GM12873 (cell line): ENCODE data around the gene HIVEP2.

Experiments used
- TF ChIP-seq, protein P1 (sequence below): IDR thresholded peaks from 2 replicates; pipeline ENCODE4 v1.5.1; 2012; ENCODE audit warnings: low read depth, mild to moderate bottlenecking, moderate library complexity, low read length, control low read depth; ENCODE audit not compliant: insufficient read depth; ENCODE audit errors: missing control alignments

The HIVEP2 gene

DNA sequence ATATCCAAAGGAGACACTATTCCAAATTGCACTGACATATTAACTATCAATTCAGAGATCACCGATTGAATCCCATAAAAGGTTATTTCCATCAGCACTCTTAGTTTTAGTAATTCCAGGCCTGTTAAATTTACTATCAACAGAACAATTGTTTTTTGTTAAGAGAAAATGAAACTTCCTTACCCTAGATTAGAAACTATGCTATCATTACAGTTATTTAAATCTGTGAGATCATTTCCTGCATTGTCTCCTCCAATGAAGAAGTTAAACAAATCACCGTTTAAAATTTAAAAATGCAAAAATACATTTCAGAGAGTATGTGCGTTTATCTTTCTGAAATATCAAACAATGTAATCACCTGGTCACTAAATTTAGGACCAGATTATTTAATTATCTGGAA lies 57.5 kb downstream of the HIVEP2 start:
- TF ChIP-seq, protein P1, sequence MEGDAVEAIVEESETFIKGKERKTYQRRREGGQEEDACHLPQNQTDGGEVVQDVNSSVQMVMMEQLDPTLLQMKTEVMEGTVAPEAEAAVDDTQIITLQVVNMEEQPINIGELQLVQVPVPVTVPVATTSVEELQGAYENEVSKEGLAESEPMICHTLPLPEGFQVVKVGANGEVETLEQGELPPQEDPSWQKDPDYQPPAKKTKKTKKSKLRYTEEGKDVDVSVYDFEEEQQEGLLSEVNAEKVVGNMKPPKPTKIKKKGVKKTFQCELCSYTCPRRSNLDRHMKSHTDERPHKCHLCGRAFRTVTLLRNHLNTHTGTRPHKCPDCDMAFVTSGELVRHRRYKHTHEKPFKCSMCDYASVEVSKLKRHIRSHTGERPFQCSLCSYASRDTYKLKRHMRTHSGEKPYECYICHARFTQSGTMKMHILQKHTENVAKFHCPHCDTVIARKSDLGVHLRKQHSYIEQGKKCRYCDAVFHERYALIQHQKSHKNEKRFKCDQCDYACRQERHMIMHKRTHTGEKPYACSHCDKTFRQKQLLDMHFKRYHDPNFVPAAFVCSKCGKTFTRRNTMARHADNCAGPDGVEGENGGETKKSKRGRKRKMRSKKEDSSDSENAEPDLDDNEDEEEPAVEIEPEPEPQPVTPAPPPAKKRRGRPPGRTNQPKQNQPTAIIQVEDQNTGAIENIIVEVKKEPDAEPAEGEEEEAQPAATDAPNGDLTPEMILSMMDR: no peak

DNA sequence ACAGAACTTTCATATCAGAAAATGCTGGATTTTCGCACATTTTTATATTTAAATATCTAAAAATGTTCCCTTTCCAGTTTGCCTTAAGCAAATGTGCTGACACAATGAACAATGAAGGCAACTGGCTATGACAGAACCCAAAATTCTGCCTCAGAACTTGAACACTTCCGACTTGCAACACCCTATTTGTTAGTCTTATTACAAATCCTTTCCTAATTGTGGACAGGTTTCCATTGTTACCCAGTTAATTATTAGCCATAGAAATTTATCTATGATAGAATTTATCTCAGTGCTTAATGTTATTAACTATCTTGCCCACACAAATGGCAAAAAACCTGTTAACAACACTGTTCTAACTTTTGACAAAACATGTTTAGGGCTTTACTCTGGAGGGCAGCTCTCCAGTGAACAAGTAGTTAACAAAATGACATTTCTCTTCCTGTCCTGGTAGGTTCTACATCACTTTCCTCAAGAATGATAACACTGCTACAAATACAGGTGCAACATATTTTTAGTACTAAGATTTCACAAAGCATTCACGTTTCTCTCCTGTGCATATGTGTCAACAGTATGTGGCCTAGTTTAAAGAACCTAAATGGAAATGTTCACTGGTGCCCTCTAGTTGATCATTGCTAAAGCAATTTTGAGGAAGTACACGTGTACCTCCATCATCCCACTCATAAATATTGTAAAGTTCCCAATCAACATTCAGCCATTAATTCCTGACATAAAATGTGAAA lies 58.4 kb downstream of the HIVEP2 start:
- TF ChIP-seq, protein P1: peak; percentile 37

DNA sequence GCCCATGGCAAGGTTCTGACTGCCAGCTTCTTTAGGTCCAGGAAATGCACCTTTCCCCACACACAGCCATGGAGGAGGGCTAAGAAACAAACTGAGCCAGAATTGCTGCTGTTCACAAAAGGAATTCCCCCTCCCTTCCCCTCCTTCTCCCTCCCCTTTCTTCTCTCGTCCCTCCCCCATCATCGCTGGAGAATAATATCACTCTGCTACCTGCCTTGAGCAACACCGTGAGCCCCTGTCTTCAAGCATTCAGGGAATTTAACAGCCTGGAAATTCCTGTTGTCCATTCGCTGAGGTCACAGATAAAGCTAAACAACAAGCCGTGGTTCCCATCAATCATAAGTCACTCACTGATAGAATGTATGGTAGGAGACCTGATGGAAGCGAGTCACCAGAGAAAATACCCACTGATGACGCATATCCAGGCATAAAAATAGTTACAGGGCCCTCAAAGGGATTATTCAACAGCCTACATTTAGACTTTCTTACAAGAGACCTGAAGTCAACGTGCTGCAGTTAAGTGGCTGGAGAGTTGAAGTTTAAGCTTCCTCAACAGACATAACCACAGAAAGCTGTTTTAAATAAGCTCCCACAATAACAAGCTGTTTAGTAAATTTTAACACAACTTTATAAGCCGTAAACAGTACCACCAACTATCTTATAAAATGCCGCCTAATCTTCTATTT lies 59.7 kb downstream of the HIVEP2 start:
- TF ChIP-seq, protein P1: no peak

DNA sequence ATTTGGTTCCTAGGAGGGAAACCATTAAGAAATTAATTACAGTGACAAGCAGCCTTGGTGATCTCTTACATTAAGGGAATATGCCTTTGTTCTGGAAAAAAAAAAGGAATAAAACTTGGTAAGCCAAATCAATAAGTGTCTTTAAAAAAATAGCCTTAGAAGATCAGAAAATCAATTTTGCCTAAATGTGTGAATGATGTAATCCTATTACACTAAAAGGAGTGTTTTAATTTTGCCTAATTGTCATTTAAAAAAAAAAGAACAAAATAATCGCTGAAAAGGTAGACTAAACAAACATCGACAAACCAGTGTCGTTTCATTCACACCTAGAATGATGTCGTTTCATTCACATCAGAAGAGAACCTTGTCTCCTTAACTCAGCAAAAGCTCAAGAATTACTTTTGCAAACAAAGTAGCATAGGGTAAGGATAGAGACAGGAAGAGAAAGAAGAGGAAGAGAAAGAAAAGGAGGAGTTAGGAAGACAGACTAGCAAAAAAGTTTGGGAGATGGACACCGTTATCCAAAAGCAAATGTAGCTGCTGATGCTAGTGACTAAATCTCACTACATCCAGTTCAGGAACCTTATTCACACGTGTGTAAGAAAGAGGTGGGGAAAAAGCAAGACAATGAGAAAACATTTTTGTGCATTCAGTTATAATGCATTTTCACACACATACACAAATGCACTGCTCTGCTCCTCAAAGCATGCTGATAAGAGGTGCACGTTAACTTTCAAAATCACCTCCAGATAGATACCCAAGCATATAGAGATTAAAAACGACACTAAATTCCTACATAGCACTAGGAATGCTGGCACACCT lies 60.6 kb downstream of the HIVEP2 start:
- TF ChIP-seq, protein P1: no peak

DNA sequence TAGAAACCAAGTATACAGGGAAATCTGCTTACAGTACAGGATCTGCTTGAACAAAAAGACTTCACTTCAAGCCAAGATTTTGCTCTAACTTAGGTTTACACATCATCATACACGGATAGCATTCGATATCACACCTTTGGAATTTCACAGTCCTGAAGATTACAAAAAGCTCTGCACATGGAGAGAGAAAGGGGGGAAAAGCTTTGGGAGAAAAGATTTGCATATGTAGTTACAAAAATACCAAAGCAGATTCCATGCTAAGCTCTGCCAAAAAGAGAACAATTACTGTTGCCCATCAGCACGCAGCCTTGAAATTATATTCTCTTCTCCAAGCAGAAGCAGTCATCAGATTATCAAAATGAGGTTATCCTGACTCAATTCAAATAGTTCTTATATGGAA lies 62.0 kb downstream of the HIVEP2 start:
- TF ChIP-seq, protein P1: no peak

DNA sequence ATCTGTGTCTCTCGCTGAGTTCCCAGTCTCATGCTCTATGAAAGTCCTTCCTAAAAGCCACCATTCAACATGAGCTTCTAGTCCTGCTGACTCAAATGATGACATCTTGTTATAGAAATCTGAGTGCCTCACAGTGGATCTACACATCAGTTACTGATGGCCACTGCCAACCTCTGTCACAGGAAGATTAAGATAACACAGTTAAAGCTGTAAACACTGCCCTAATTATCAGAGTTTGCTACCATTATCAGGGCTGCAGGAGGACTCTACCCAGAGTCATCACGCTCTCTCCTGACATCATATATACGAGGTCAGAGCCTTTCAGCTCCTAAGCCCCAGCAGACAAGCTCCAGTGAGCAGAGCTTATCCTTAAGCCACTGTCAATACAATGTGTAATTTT lies 63.2 kb downstream of the HIVEP2 start:
- TF ChIP-seq, protein P1: no peak

DNA sequence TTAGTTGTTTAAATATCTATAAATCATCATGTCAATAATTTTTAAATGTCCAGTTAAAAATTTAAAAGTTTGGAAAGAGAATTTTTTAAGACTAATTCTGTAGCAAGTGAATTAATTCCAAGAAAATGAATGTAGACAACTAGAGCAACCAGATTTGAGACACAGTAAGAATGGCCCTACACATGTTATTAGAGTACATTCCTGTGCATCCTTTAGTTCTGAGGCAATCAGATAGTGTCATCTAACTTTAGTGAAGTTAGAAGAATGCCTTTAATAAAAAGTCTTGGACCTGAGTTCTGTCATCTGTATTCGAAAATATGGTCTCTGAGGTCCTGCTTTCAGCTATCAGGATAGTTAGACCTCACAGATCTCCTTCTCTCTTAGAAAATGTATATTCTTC lies 63.7 kb downstream of the HIVEP2 start:
- TF ChIP-seq, protein P1: no peak
